GDM1 (cell line): ENCODE results near the gene ERG28.
"Not testable (repeated sequence)": the region's sequence is repeated elsewhere in the genome, so short reads cannot be mapped to it uniquely, and the experiment has no call there.

Experiments
- DNase-seq: peaks from one replicate; lab custom pipeline; 2025; lab: John Stamatoyannopoulos, UW

Gene ERG28, protein sequence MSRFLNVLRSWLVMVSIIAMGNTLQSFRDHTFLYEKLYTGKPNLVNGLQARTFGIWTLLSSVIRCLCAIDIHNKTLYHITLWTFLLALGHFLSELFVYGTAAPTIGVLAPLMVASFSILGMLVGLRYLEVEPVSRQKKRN

DNA sequence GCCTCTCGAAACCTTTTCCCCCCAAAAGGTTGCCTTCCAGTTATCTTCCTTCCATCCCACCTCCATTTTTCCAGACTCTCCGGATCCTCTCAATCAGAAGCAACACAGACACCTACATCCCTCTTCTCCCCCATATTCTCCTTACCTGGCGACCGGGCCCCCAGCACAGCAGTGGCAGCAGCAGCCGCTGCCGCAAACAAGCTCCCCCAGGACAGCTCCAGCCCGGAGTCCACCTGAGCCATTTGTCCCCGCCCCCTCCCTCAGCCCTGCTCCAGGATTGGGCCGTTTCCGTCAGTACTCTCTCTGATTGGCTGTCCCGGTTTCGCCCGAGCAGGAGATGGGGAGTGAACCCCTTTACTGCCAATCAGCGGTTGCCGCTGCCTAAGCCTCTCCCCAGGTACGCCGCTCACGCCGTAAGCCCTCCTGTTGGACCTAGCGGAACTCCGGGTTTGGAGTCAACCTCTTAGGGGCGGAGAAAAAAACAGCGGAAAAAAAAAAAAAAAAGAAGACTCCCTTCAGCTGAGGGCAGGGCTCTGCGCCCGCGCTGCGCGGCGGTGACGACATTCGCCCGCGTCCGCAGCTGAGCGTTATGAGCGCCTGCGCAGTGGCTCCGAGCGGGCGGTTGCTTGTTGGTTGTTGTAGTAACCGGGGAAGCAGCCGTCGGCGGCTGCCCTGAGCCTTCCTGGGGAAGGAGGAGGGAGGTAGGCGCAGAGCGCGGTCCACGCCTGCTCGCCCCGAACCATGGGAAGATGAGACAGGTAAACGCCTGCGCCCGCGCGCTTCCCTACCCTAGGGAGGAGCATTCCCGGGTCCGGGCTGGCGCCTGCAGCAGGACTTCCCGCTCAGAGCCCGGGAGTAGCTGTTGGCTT is at the start of gene ERG28, which contains the start of gene TTLL5:
TSS of gene ERG28 (minus strand) at position 247 of the 869 bp plus-strand sequence. CDS start 3,374 bp downstream, outside the sequence.
TSS of gene TTLL5 (plus strand) at position 617 of the 869 bp plus-strand sequence. CDS start 1,904 bp downstream, outside the sequence.
- peak; percentile 94 for DNase-seq

DNA sequence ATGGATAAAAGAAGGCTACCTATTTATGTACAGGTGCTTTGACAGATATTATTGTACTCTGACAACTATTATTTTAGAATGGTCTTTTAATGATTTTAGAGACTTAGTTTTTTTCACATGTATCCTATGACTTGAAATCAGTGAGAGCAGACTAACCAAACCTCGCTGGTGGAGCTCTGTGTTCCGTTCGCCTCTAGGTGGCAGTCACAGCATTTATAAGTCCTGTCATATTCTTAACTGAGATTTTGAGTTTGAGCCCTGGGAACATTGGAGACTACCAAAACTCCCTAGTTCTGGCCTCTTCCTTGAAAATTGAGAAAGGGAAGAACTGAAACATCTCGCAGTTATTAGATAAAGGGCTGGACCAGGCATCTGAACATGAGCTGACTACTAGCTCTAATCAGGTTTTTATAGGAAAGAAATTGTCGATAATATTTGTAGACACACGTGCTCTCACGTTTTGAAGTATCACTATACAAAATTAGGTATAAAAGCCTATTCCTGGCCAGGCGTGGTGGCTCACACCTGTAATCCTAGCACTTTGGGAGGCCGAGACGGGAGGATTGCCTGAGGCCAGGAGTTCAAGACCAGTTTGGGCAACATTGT is 48.6 kb upstream of the ERG28 start:
- DNase-seq = peak; percentile 31

DNA sequence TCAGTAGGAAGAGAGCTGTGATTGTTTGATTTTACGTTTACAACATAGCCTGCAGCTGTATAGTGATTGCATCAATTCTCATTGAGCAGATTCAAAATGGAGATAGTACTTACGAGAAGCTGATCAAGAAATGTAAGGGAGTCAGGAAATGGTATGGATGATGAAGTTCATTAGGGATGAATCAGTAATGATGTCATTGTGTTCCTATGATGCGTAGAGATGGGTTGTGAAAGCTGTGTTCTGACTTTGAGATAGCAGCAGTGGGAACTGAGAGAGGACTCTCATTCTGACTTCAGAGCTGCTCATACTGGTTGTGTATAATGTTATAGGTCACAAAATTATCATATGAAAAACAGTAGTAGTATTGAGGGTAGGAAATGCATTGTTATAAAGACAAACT is 44.3 kb upstream of the ERG28 start:
- DNase-seq = no peak

DNA sequence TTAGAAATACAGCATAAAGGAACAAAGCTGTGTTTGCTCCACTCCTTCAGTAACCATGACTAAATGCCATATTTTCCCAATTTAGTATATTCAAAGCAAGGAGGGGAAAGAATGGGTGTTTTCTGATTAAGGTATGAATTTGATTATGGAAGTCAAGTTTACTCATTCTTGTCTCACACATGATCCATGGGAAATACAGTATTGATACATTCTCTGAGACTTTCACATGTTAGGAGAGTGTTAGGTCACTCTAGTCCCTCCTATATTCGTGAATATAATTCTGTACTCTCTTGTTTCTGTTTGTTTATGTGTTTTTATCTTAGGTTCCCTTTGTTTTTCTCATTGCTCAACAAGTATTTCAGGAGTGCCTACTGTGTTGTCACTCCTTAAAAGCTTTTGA is 42.8 kb upstream of the ERG28 start:
- DNase-seq = no peak

DNA sequence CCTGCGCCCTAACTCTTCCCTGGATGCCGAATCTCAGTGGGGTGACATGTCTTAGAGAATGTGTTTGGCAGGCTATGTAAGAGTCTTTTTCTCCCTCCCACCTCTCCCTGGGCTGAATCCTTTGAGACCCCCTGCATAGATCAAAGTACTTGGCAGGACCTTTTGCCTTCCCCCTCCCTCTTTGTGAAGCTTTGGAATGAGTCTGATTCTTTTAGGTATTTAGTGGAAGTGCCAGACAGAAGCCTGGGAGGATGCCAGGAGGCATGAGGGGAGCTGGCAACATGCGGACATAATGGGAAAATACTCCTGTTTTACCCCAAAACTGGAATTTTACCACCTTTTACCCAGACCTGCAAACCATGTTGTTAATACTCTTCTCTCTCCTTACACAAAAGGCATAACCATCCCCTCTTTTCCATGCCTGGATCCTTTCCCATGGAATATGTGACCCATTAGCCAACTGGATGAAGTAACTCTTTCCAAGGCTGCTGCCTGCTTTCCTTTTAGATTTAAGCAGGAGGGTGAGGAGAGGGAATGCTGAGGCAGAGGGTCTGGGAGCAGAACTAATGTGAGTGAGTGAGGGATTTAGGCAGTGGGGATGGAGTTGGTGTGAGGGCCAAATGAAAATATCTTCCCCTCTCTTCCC is 42.1 kb upstream of the ERG28 start:
- DNase-seq = no peak

DNA sequence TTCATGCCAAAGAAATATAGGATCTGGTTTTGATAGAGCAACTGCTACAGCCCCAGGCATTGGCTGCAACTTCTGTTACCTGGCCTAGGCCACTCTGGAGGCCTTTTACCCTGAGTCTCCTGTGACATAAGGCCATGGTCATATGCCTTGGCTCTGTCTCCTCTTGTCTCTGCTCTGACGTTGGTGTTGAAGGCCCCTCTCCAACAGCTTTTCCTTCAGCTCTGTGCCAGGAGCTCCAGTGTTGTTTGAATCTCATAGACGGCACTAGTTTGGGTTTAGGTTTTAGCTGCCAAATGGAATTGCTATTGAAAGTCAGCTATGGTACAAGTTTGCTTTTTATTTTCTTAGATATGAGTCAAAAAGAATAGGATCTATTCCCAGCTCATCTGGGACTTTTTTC is 41.4 kb upstream of the ERG28 start:
- no peak for DNase-seq

DNA sequence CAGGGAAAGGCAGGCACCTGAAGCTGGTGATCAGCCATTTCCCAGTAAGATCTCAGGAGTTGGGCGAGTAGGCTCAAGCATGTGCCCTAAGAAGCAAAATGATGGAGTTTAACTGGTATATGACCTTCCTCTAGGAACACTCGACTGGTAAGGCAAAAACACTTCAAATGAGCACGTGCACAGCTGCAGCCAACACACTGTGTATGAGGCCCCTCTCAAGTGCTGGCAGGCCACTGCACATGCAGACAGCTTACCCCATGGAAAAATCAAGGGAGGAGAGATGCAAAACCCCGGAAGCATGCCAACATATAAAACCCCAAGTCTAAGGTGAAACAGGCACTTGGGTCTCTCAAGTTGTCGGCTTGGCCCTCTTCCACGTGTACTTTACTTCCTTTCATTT is 39.6 kb upstream of the ERG28 start:
- no peak for DNase-seq

DNA sequence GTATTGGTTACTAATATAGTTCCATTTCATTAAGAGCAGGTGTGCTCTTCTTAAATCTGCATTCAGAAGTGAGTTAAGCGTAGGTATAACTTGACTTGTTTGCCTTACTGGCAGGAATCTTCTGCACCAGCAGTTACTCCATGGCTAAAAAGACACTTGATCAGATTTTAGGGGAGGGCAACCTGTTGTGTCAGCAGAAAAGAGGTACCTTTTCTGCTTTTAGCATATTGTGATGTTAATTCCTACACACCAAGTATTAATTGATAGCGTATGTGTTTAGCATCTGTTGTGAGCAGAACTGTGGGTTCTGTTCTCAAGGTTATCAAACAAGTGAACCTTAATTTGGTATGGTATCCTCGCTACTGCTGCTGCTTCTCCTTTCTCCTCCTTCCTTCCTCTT is 38.7 kb upstream of the ERG28 start:
- no peak for DNase-seq

DNA sequence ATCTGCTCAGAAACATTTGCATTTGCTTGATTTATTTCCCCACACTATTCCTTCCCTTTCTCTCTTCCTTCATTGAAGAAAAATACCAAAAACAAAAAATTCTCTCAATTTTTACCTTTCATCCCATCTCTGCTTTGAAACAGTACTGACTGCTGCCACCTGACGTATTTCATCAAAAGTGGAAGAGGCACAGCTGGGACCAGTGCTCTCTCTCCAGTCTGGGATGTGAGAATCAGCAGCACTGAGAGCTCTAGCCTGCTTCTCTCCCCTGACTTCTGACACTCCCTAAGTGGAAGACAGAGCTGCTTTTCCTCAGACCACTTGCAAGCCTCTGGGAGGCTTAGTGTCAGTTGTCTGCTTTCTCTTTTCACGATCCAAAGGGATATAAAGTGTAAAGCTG is 37.2 kb upstream of the ERG28 start:
- no peak for DNase-seq

DNA sequence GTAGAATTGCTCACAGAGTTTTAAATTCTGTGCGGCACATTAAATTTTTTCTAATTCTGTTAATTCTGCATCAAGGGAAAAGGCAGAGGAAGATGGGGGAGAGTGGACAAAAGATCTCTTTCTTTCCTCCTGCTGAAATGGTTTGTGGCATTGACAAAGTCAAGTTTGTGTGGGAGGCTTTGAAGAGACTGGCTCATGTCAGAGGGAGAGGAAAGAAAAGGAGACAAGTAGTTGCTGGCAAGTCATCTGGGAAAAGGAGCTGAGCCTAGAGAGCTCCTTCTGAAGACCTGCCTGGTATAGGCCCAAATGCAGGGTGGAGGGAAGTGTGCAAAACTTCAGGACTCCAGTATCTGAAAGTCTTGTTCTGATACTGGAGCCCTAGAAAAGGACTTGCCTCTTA is 36.7 kb upstream of the ERG28 start:
- DNase-seq = no peak

DNA sequence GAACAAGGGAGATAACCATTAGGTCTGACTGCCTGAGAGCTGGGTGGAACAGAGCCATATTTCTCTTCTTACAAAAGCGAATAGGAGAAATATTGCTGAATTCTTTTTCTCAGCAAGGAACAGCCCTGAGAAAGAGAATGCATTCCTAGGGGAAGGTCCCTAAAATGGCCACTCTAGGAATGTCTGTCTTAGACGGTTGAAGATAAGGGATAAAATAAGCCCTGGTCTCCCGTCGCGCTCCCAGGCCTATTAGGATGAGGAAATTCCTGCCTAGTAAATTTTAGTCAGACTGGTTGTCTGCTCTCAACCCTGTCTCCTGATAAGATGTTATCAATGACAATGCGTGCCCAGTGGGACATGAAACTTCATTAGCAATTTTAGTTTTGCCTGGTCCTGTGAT is 34.3 kb upstream of the ERG28 start:
- DNase-seq = not testable (repeated sequence)

DNA sequence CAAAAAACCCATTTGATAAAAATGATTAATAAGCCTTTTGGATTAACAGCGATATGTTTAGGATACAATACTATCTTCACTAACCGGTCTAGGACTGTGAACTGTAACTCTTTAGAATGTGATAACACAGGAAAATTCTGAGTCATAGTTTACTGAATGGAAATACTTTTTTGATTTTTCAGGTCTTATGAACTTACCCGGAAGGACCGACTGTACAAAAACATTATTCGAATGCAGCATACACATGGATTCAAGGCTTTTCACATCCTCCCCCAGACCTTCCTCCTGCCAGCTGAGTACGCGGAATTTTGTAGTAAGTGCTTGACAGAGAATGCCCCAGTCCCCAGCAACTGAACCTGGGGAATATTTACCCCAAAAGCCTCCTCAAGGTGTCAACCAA is 29.3 kb upstream of the ERG28 start:
- no peak for DNase-seq

DNA sequence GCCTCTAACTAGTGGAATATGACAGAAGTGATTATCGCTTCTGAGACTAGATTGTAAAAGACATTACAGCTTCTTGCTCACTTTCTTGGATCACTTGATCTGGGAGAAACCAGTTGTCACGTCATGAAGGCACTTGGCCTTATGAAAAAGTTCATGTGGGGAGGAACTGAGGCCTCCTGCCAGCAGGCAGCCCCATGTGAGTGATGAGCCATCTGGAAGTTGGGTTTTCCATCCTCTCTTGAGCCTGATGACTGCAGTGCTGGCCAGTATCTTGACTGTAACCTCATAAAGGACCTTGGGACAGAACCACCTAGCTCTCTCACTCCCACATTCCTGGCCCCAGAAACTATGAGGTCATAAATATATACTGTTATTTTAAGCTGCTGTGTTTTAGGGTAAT is 28.3 kb upstream of the ERG28 start:
- DNase-seq = no peak

DNA sequence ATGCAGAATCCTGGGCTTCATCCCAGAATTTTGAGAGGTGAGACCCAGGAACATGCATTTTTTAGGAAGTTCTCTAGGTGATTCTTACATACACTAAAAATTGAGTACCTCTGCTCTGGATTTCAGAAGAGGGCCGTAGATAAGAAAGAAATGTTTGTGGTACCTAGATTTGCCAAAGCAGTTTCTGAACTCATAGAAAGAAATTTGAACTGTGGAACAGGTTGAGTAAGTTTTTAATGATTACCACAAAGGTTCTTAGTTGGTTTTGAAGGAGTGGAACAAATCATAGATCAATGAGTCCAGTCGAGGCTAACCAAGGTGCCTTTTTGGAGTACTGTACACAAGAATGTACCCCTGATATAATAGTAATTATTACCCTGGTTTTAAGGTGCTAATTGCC is 25.2 kb upstream of the ERG28 start:
- DNase-seq = no peak

DNA sequence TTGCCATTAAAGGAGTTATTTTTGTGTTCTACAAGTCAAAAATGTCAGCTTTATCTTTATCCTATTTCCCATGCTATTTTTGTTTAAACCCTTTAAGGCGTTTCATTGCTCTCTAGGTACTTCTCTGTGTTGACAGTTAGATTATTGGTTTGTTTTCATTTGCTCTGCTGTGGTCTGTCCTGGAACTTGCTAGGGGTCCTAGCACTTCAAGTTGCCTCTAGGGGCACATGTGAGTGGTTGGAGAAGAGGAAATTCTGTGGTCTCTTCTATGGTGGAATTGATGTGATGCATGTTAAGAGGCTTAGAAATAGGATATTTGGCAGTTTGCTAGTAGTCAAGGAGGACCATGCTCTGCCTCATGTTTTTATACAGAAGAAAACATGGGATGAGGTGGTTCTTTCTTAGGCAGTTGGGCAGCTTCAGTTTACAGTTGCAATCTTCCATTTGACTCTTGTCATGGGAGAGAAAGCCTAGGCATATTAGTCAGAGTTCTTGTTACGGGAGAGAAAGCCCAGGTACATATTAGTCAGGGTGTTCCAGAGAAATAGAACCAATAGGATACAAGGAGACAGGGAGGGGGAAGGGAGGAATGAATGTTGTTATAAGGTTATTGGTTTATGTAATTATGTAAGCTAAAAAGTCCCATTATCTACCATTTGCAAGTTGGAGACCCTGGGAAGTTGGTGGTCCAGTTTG is 14.7 kb upstream of the ERG28 start:
- DNase-seq = peak; percentile 21

DNA sequence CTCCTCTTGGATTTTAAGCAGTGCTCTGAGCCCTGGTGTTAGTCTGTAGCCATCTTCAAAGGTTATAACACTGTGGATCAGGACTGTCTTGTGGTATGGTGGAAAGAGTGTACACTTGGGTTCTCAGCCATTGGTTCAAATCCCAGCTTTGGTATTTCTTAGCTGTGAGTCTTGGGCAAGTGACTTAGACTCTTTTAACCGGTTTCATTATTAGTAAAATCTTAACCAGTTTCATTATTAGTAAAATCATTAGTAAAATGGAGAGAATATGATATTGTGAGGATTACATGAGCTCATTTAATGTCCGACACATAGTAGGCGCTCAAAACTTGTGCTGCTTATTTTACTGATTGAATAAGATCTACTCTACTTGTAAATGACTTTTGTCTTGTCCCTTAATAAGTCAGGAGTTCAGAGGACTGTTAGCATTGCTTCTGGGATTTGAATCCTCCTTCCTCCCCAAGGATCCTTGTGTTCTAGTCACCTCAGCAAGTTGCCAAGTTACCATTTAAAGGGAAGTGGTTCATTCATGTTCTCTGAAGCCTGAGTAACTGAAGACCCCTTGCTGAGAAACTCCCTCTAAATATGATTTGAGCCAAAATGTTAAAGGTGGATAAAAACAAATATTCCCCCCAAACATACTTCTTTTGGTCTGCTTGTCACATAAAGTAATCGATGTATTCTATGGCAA is 12.8 kb upstream of the ERG28 start:
- no peak for DNase-seq

DNA sequence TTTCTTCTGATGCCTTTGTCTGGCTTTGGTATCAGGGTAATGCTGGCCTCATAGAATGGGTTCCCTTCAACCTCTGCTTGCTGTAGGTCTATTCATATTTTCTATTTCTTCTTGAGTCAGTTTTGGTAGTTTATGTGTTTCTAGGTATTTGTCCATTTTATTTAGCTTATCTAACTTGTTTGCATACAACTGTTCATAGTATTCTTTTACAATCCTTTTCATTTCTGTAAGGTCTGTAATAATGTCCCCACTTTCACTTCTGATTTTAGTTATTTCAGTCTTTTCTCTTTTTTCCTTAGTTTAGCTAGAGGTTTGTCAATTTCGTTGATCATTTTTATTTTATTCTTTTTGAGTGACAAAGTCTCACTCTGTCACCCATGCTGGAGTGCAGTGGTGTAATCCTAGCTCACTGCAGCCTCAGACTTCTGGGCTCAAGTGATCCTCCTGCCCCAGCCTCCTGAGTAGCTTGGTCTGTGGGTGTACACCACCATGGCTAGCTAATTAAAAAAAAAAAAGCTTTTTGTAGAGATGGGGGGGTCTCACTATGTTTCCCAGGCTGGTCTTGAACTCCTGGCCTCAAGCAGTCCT is 12.0 kb upstream of the ERG28 start:
- DNase-seq = no peak

DNA sequence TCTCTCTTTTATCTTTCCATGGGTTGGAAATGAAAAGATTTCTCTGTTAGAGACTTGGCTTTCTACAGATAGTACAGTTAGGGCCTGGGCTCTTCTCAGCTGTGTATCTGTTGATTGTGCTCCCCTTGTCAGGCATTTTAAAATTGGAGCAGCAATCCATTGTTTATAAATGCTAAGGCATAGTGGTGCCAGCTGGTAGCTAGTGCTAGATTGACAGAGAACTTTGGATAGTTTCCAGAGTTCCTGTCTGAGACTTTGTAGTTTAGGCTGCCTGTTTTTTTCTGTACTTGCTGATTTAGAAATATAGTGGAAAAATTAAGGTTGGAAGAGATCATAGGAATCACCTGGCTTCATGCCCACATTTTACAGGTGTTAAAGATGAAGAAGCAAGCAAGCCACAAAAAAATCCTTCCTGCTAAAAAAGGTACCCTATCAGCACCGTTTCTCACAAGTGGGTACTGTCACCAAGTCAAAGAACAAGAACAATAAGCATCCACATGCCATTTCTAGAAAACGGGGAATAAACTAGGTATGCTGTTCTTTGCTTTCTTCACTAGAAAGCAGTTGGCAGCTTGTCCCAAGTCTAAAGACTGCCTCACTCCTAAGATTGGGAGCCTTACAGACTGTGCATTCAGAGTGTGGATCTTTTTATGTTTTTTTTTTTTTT is 6.6 kb upstream of the ERG28 start:
- DNase-seq = no peak

DNA sequence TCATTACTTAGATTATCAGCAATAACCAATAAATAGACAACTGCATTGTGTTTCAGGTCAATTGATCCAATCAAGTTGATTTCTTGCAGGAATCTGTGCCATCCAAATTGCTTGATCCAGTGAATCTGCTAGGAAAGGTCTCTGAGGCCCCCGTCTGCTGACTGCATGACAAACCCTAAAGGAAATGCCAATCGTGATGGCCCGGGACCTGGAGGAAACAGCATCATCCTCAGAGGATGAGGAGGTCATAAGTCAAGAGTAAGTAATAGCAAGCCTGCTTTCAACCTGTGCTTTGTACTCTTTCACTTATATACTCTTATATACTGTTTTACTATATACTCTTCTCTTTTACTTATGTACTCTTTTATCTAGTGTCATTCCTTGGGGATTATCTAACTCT is 2.3 kb upstream of the ERG28 start:
- no peak for DNase-seq

DNA sequence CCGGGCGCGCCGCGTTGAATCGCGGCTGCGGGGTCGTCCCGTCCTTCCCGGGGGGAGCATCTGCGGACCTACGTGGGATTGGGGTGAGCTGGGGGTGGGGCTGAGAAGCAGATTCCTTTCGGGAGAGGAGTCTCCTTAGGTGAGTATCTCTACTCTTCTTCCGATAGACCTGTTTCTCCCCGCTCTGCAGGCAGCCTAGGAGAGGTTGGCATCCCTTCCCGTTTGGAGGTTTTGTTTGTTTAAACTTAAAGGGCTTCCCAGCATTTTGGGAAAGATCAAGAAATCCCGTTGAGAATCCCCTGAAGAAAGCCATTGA is 781 bp upstream of the ERG28 start:
- no peak for DNase-seq

DNA sequence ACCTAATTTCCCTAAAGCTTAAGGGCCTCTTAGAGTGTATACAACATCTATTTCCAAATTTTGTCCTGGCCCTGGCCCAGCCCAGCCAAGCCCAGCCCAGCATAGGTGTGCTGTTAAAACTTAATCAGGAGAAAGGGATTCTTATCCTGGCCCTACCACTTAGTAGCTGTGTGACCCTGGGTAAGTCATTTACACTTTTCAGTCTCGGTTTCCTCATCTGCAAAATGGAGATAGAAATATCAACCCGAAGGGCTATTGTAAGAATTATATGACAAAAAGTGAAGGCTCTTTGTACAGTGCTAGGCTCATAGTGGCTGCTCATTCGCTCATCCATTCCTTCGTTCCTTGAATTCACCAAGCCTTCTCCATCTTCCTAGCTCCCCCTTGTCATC is 442 bp downstream of the ERG28 start:
- no peak for DNase-seq
